ENCODE data around the gene NFASC.

GRCh38 chr1:205057808-205058575, 187.3 kb downstream of the NFASC start:
- TF ChIP-seq YY1 (IDR thresholded peaks at IDR 0.05) (no peak), TAF1 (conservative IDR thresholded peaks at IDR 0.05) (no peak), CTCF (IDR thresholded peaks at IDR 0.05; ENCODE audit: low read depth, low read length, missing input control) (no peak), REST (IDR thresholded peaks at IDR 0.05) (no peak), RXRA (IDR thresholded peaks at IDR 0.05) (no peak), MAX (IDR thresholded peaks at IDR 0.05) (no peak)
